DMS153 (cell line): ENCODE results near the gene TSGA10IP.

Experiments used
- DNase-seq: peaks from one replicate; lab custom pipeline; 2025; lab: John Stamatoyannopoulos, UW

The TSGA10IP gene

DNA sequence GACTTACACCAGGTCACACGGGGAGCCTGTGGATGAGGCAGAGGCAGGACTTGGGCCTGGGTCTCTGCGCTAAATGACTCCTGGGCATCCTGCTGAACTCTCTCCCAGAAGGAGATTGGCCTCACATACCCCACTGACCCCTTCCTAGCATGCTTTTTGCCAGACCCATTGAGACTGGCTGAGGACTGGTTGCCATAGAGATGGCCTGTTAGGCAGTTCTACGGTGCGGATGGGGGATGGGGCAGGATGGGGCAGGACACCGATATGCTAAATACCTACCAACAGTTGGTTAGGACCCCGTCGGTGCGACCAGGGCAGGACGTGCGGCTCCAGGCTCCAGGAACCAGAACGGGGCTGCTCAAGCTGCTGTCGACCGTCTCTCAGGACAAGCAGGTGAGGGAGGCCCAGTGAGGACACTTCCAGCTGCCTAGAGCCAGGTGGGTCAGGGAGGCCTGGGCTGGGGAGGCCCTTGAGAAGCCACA lies at the start of gene TSGA10IP:
Gene TSGA10IP (plus strand): TSS at position 51 of the 482 bp plus-strand sequence. CDS start 196 bp downstream, at position 247.
- no peak for DNase-seq

- no peak for DNase-seq
These were observed 49.7 kb upstream of the TSGA10IP start for GRCh38 chr11:65895482-65895981.

- no peak for DNase-seq
These were observed 49.0 kb upstream of the TSGA10IP start for GRCh38 chr11:65896034-65896999.

DNA sequence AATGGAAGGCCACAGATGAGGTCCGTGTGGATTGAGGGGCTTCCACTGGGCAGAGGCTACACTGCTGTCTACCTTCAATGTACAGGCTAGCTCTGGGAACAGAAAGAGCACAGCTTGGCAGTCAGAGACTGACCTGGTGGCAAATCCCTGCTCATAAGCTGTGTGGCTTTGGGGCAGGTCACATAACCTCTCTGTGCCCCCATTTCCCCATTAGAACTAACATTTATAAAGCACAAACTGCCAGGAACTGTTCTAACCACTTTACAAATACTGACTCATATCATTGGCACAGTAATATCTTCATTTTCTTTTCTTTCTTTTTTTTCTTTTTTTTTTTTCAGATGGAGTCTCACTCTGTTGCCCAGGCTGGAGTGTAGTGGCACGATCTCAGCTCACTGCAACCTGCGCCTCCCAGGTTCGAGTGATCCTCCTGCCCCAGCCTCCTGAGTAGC lies 48.2 kb upstream of the TSGA10IP start:
- DNase-seq: no peak

DNA sequence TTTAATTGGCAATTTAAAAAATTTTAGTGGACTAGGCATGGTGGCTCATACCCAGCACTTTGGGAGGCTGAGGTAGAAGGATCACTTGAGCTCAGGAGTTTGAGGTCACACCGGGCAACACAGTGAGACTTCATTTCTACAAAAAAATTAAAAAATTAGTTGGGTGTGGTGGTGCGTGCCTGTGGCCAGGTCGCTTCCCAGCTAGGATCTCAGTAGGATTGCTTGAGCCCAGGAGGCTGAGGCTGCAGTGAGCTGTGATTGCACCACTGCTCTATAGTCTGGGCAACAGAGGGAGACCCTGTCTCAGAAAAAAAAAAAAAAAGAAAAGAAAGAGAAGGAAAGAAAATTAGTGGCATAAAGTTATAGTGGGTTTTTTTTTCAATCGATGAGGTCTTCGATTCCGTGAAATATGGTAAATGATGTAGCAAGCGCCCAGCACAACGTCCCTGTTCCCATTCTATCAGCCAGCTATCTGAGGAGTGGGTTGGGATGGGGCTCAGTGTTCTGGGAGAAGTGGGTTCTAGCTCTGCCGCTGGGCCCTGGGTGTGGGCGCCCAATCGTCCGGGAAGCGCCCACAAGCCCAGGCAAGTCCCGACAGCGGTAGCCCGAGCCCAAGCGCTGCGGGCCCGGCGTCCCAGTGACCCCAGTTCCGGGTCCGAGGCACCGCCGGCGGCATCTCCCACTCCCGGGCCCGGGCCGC lies 46.5 kb upstream of the TSGA10IP start:
- no peak for DNase-seq

- DNase-seq: no peak
These were observed 45.7 kb upstream of the TSGA10IP start for GRCh38 chr11:65899356-65900124.

- DNase-seq: peak; percentile 52
These were observed 45.0 kb upstream of the TSGA10IP start, which contains the start of gene FOSL1 for GRCh38 chr11:65900125-65900898. TSS of gene FOSL1 (minus strand) at chr11:65900388. CDS start at chr11:65900339, 49 bp downstream.

- DNase-seq: no peak
These were observed 44.4 kb upstream of the TSGA10IP start for GRCh38 chr11:65900899-65901180.

GRCh38 chr11:65903068-65903481 lies 42.2 kb upstream of the TSGA10IP start:
- no peak for DNase-seq

GRCh38 chr11:65903715-65904114 lies 41.6 kb upstream of the TSGA10IP start:
- DNase-seq: no peak

- DNase-seq: no peak
These were observed 38.7 kb upstream of the TSGA10IP start for GRCh38 chr11:65906602-65907001.

- DNase-seq: no peak
These were observed 37.4 kb upstream of the TSGA10IP start for GRCh38 chr11:65907878-65908277.

- peak; percentile 57 for DNase-seq
These were observed 33.4 kb upstream of the TSGA10IP start for GRCh38 chr11:65911682-65912568.

DNA sequence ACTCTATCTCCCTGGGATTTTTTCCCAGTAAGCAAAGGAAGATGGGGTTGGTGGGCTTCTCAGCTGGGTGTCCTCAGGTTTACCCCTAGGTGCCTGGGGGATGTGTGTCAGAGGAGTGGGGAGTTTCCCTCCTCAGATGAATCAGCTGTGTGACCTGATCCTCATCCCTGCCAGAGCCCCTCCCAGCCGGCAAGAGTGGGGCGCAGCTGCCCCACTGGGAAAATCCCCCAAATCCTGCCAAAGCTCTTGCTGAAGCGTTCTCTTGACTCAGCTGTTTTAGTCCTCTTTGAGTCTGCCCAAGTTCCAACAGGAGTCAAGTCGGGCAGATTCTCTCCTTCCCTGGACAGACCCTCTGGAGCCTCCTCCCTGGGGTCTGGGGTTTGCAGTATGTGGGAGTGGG lies 32.4 kb upstream of the TSGA10IP start:
- no peak for DNase-seq

GRCh38 chr11:65915101-65915820 lies 30.0 kb upstream of the TSGA10IP start:
- DNase-seq: no peak

- no peak for DNase-seq
These were observed 29.4 kb upstream of the TSGA10IP start for GRCh38 chr11:65915821-65916251.

GRCh38 chr11:65916391-65916790 lies 28.9 kb upstream of the TSGA10IP start:
- DNase-seq: no peak

- no peak for DNase-seq
These were observed 28.2 kb upstream of the TSGA10IP start for GRCh38 chr11:65917077-65917433.

- DNase-seq: no peak
These were observed 27.7 kb upstream of the TSGA10IP start for GRCh38 chr11:65917434-65918210.
